ENCODE data around the gene CXXC1. TPM values are rescaled to one million over a fixed set of nuclear protein-coding genes. Genes with fewer than 3 reads are reported as not detected.

The CXXC1 gene
- polyA plus RNA-seq, 1 donor (not counting 4 experiments of a cell fraction or from before 2014, with no cell fraction given): 33.6 TPM

- Histone ChIP-seq H3K27me3 (ENCODE audit: control insufficient read depth, extremely low read depth, insufficient read depth, low read length) (no peaks in the 10 kb centered on the region), H4K20me1 (ENCODE audit: control insufficient read depth, extremely low read depth, insufficient read depth, low read length) (no peaks in the 10 kb centered on the region), H3K9me1 (ENCODE audit: control insufficient read depth, extremely low read depth, insufficient read depth, low read length) (peaks cover 3% of the 10 kb centered on the region), H3K4me3 (ENCODE audit: control insufficient read depth in 2 of 3, extremely low read depth in 1 of 3, insufficient read depth in 2 of 3, low read depth in 1 of 3, low read length in 3 of 3) (peak overlapping the region; percentile 85 to 100 (median 99)), H3K9me3 (ENCODE audit: control insufficient read depth, low read depth, low read length) (no peaks in the 10 kb centered on the region), H3K4me2 (ENCODE audit: control insufficient read depth, extremely low read depth, insufficient read depth, low read depth, low read length) (peak overlapping the region; percentile 81), H3K9ac (ENCODE audit: control insufficient read depth, extremely low read depth, insufficient read depth, low read length) (peak overlapping the region; percentile 99), H2AFZ (ENCODE audit: control insufficient read depth, low read length) (no peak overlapping the region), H3K27ac (ENCODE audit: control insufficient read depth, insufficient read depth, low read length) (peak overlapping the region; percentile 98), H3K79me2 (ENCODE audit: control insufficient read depth, insufficient read depth, low read length) (peaks cover 60% of the 10 kb centered on the region), H3K4me1 (ENCODE audit: control insufficient read depth, extremely low read depth, insufficient read depth, low read length) (peaks cover 47% of the 10 kb centered on the region), H3K36me3 (ENCODE audit: control insufficient read depth in 2 of 2, extremely low read depth in 1 of 2, insufficient read depth in 2 of 2, low read length in 2 of 2) (peaks cover 32 to 62% of the 10 kb centered on the region in 2 experiments)
- dilution Hi-C loops (cut with MboI; ENCODE audit: extremely low pct_ligation_motif_present, low sequenced_read_pairs): no loop called here
- no peak for FAIRE-seq
- no peak for DNase-seq (ENCODE audit: low read depth, low spot score)
- TF ChIP-seq CTCF (optimal IDR thresholded peaks at IDR 0.05 in 1 of 3, IDR thresholded peaks at IDR 0.05 in 1 of 3, conservative IDR thresholded peaks at IDR 0.05 in 1 of 3; ENCODE audit: extremely low read depth in 1 of 3, insufficient read depth in 2 of 3, low read length in 3 of 3): no peak
- TF ChIP-seq EZH2 (IDR thresholded peaks at IDR 0.05; ENCODE audit: low read length): no peak
Measured at GRCh38 chr18:50279752-50280151, 7.7 kb downstream of the CXXC1 start.

GRCh38 chr18:50277942-50278341 is 9.6 kb downstream of the CXXC1 start:
- H3K79me2 ChIP-seq (ENCODE audit: control insufficient read depth, insufficient read depth, low read length): peaks cover 60% of the 10 kb centered on the region
- H3K36me3 ChIP-seq (ENCODE audit: control insufficient read depth in 2 of 2, extremely low read depth in 1 of 2, insufficient read depth in 2 of 2, low read length in 2 of 2): peaks cover 36 to 63% of the 10 kb centered on the region in 2 experiments
- H3K4me2 ChIP-seq (ENCODE audit: control insufficient read depth, extremely low read depth, insufficient read depth, low read depth, low read length): peak overlapping the region; percentile 81
- H3K4me1 ChIP-seq (ENCODE audit: control insufficient read depth, extremely low read depth, insufficient read depth, low read length): peaks cover 35% of the 10 kb centered on the region
- H2AFZ ChIP-seq (ENCODE audit: control insufficient read depth, low read length): peak overlapping the region; percentile 11
- TF ChIP-seq EZH2 (IDR thresholded peaks at IDR 0.05; ENCODE audit: low read length) (no peak), CTCF (optimal IDR thresholded peaks at IDR 0.05 in 1 of 3, IDR thresholded peaks at IDR 0.05 in 1 of 3, conservative IDR thresholded peaks at IDR 0.05 in 1 of 3; ENCODE audit: extremely low read depth in 1 of 3, insufficient read depth in 2 of 3, low read length in 3 of 3) (no peak)
- dilution Hi-C loops (cut with MboI; ENCODE audit: extremely low pct_ligation_motif_present, low sequenced_read_pairs): no loop called here
- H4K20me1 ChIP-seq (ENCODE audit: control insufficient read depth, extremely low read depth, insufficient read depth, low read length): no peaks in the 10 kb centered on the region
- H3K9me1 ChIP-seq (ENCODE audit: control insufficient read depth, extremely low read depth, insufficient read depth, low read length): peaks cover 3% of the 10 kb centered on the region
- H3K9ac ChIP-seq (ENCODE audit: control insufficient read depth, extremely low read depth, insufficient read depth, low read length): peak overlapping the region; percentile 60
- FAIRE-seq (peak; percentile 79), DNase-seq (ENCODE audit: low read depth, low spot score) (no peak)
- H3K27ac ChIP-seq (ENCODE audit: control insufficient read depth, insufficient read depth, low read length): peak overlapping the region; percentile 93
- H3K9me3 ChIP-seq (ENCODE audit: control insufficient read depth, low read depth, low read length): no peaks in the 10 kb centered on the region
- no peaks in the 10 kb centered on the region for H3K27me3 ChIP-seq (ENCODE audit: control insufficient read depth, extremely low read depth, insufficient read depth, low read length)
- peak overlapping the region in 2 of 3 experiments; percentile 19 to 100 for H3K4me3 ChIP-seq (ENCODE audit: control insufficient read depth in 2 of 3, extremely low read depth in 1 of 3, insufficient read depth in 2 of 3, low read depth in 1 of 3, low read length in 3 of 3)

Measured in keratinocyte (primary cell).